DND-41 (cell line): ENCODE measurements around the gene HSBP1.

Experiments
- CTCF ChIP-seq: IDR thresholded peaks from 2 replicates; pipeline ENCODE4 v1.5.1; 2012; ENCODE audit warnings: borderline replicate concordance, low read length, moderate library complexity, mild to moderate bottlenecking; ENCODE audit not compliant: poor library complexity, severe bottlenecking; ENCODE audit errors: extremely low read depth
- EZH2 ChIP-seq: IDR thresholded peaks from 3 replicates; pipeline ENCODE4 v1.6.1; 2012; ENCODE audit warnings: borderline replicate concordance, low read depth, mild to moderate bottlenecking, moderate library complexity, low read length, inconsistent platforms; ENCODE audit not compliant: severe bottlenecking

GRCh38 chr16:83769397-83770008 lies 38.3 kb upstream of the HSBP1 start:
- TF ChIP-seq CTCF (no peak), EZH2 (no peak)
